GM12892 (cell line): ENCODE measurements around the gene CEP135.

Source experiments
- POLR2AphosphoS5 ChIP-seq: IDR thresholded peaks from 2 replicates; pipeline ENCODE4 v1.6.1; 2011; ENCODE audit warnings: low read depth, low read length, control low read depth
- TAF1 ChIP-seq: IDR thresholded peaks from 2 replicates; pipeline ENCODE4 v1.6.1; 2011; ENCODE audit warnings: low read depth, mild to moderate bottlenecking, control low read depth, low read length, borderline replicate concordance

DNA sequence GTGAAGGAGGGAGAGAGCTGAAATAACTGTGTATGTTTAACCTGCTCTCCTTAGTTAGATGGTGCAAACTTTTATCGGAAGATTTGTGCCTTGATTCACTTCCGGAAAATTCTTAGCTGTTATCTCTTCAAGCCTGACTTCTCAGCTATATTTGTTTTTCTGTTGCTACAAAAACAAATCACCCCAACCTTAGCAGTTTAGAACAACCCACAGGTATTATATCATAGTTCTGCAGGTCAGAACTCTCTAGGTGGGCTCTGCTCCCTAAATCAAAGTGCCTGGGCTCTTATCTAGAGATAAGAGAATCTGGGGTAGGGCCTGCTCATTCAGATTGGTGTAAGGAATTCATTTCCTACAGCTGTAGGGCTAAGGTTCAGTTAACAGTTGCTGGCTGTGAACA lies 15.1 kb upstream of the CEP135 start:
- TF ChIP-seq TAF1: no peak
- no peak for TF ChIP-seq POLR2AphosphoS5
